SK-N-MC (cell line): ENCODE measurements around the gene PRSS3.
"Not testable (repeated sequence)": the region's sequence is repeated elsewhere in the genome, so short reads cannot be mapped to it uniquely, and the experiment has no call there.

Experiments
- DNase-seq: peaks from one replicate; pipeline ENCODE4 v3.0.0-alpha.2; 2011; ENCODE audit warnings: low read depth, low spot score
- H3K27ac ChIP-seq: fragments of 200-600 bp; sonication (generic); 2 replicates; pipeline ENCODE4 v1.5.1; 2016; ENCODE audit warnings: mixed run types
- H3K36me3 ChIP-seq: fragments of 200-600 bp; sonication (generic); 2 replicates; pipeline ENCODE4 v1.6.1; 2017; ENCODE audit warnings: antibody characterized with exemption, low read length, mixed read lengths; ENCODE audit not compliant: insufficient read depth
- H3K4me3 ChIP-seq: fragments of 200-600 bp; sonication (generic); 2 replicates; pipeline ENCODE4 v1.5.1; 2016
- H3K9ac ChIP-seq: fragments of 200-600 bp; sonication (generic); 2 replicates; pipeline ENCODE4 v1.8.0; 2017; ENCODE audit warnings: mixed run types, mixed read lengths; ENCODE audit not compliant: insufficient read length
- H3K9me3 ChIP-seq: fragments of 200-600 bp; sonication (generic); 2 replicates; pipeline ENCODE4 v1.6.1; 2017; ENCODE audit warnings: low read depth, mild to moderate bottlenecking, antibody characterized with exemption, low read length, moderate library complexity, mixed read lengths
- EZH2 ChIP-seq: fragments of 200-600 bp; sonication (generic); IDR thresholded peaks from one replicate; pipeline ENCODE4 v1.6.1; 2017; ENCODE audit warnings: antibody characterized with exemption
- FOXP2 ChIP-seq: optimal IDR thresholded peaks from 2 replicates; pipeline ENCODE3; 2011; ENCODE audit warnings: mild to moderate bottlenecking, moderate library complexity; ENCODE audit not compliant: insufficient read depth; ENCODE audit errors: extremely low read length, control extremely low read depth
- POLR2AphosphoS5 ChIP-seq: IDR thresholded peaks from 2 replicates; pipeline ENCODE4 v1.6.1; 2012; ENCODE audit warnings: mild to moderate bottlenecking, low read depth, low read length, borderline replicate concordance

The PRSS3 gene

GRCh38 chr9:33795819-33796218 lies 458 bp downstream of the PRSS3 start:
- Histone ChIP-seq H3K36me3 (no peaks in the 10 kb centered on the region), H3K9ac (no peak overlapping the region), H3K27ac (no peak overlapping the region), H3K4me3 (no peak overlapping the region), H3K9me3 (no peaks in the 10 kb centered on the region)
- TF ChIP-seq FOXP2 (no peak), EZH2 (no peak)
- DNase-seq: no peak

GRCh38 chr9:33796679-33797078 lies 1.3 kb downstream of the PRSS3 start:
- H3K9ac ChIP-seq, H3K27ac ChIP-seq, H3K36me3 ChIP-seq, H3K9me3 ChIP-seq, DNase-seq: not testable (repeated sequence)
- peak overlapping the region; percentile 38; the same call in 1 of the 2 replicates for H3K4me3 ChIP-seq

- Histone ChIP-seq H3K9ac (no peak overlapping the region), H3K9me3 (no peaks in the 10 kb centered on the region), H3K4me3 (no peak overlapping the region), H3K27ac (no peak overlapping the region), H3K36me3 (no peaks in the 10 kb centered on the region)
- no peak for DNase-seq
- TF ChIP-seq FOXP2: no peak
- no peak for TF ChIP-seq POLR2AphosphoS5
- no peak for TF ChIP-seq EZH2
These were observed 2.5 kb downstream of the PRSS3 start for GRCh38 chr9:33797837-33798236.

DNA sequence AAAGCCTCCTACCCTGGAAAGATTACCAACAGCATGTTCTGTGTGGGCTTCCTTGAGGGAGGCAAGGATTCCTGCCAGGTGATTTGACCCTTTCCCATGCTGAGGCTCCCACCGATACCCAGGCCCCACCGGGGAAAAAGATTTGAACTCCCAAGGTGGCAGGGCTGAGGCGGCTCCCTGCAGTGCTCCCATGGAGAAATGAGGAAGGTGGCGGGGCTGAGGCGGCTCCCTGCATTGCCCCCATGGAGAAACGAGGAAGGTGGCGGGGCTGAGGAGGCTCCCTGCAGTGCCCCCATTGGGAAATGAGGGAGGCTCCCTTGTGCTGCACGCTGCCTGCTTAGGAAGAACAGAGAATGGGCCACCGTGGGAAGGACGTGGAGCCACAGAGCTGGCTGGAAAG lies 3.2 kb downstream of the PRSS3 start:
- no peak for DNase-seq
- no peak overlapping the region for H3K4me3 ChIP-seq
- no peaks in the 10 kb centered on the region for H3K9me3 ChIP-seq
- H3K36me3 ChIP-seq: no peaks in the 10 kb centered on the region
- TF ChIP-seq EZH2 (no peak), FOXP2 (no peak), POLR2AphosphoS5 (no peak)
- H3K27ac ChIP-seq: no peak overlapping the region
- H3K9ac ChIP-seq: no peak overlapping the region

DNA sequence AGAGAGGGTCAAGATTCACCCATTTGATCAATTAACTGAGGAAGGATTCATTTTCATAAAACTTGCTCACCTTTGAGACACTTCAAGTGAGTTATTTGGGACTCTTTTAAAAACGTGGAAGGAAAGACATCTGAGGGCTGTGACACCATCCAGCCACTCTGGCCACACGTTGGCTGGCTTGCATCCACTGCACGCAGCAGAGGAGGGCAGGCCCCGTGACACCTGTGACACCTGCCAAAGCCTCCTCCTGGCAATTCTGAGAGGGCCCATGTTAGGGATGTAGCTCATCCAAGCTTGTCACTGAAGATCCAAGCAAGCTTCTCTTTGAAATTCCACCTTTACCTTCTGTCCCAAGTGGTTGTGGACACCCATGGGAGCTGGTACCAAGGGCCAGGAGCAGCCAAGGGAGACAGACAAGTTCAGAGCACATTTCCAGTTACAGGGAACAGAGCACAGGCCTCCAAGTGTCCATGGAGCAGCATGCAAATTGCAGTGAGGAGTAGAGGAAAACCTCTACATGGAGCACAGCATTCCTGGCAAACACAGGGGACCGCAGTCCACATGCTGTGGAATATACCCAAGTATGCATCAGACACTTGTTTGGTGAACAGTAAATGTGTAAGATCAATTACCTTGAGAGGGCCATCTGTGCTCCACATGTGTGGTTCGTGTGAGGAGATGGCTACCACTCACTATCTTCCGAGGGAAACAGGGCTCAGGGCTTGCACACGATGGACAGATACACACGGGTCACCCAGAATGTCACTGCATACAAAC lies 4.8 kb downstream of the PRSS3 start:
- H3K9ac ChIP-seq: no peak overlapping the region
- no peak overlapping the region for H3K27ac ChIP-seq
- no peak overlapping the region for H3K4me3 ChIP-seq
- H3K9me3 ChIP-seq: no peaks in the 10 kb centered on the region
- H3K36me3 ChIP-seq: no peaks in the 10 kb centered on the region
- TF ChIP-seq POLR2AphosphoS5 (no peak), EZH2 (no peak), FOXP2 (no peak)
- no peak for DNase-seq

- Histone ChIP-seq H3K27ac (no peak overlapping the region), H3K9ac (no peak overlapping the region), H3K4me3 (no peak overlapping the region), H3K36me3 (no peaks in the 10 kb centered on the region), H3K9me3 (no peaks in the 10 kb centered on the region)
- DNase-seq: no peak
- TF ChIP-seq FOXP2 (no peak), POLR2AphosphoS5 (no peak), EZH2 (no peak)
These were observed 5.5 kb downstream of the PRSS3 start for GRCh38 chr9:33800886-33801285.

- DNase-seq, H3K9ac ChIP-seq, H3K27ac ChIP-seq, H3K4me3 ChIP-seq, H3K9me3 ChIP-seq, H3K36me3 ChIP-seq: not testable (repeated sequence)
These were observed 6.7 kb downstream of the PRSS3 start for GRCh38 chr9:33801943-33802500.

DNA sequence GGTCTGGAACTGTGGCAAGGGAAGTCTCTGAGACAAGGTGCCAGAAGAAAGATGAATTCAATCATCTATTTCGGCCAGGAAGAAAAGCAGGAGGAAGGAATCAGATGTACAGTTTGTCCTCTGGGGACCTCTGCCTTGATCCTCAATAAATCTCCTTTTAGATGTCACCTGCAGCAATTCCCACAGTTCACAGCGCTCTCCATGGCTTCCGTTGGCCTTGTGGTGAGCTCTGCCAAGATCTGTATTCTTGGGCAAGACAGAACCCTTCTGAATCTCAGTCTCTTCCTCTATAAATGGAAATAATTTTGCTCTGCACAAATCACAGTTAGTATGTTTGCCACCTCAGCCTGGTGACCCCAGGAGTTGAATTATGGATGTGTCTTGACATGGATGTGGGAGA lies 8.8 kb downstream of the PRSS3 start:
- not testable (repeated sequence) for DNase-seq, H3K9me3 ChIP-seq, H3K27ac ChIP-seq, H3K9ac ChIP-seq, H3K4me3 ChIP-seq, H3K36me3 ChIP-seq

GRCh38 chr9:33807156-33807555 lies 11.8 kb downstream of the PRSS3 start:
- not testable (repeated sequence) for H3K4me3 ChIP-seq, H3K36me3 ChIP-seq, H3K27ac ChIP-seq, DNase-seq, H3K9me3 ChIP-seq, H3K9ac ChIP-seq

- not testable (repeated sequence) for H3K4me3 ChIP-seq, DNase-seq, H3K36me3 ChIP-seq, H3K9ac ChIP-seq, H3K27ac ChIP-seq, H3K9me3 ChIP-seq
These were observed 13.6 kb downstream of the PRSS3 start for GRCh38 chr9:33808979-33809322.
